A673 (cell line): Measurements from ENCODE around the gene FSIP1. TPM values are rescaled to one million over a fixed set of nuclear protein-coding genes. Genes with fewer than 3 reads are reported as not detected.

ENCODE experiments used
- BruUV-seq: library from RNA; stranded (reverse); fragments of 400-500 nt; replicated peaks from 2 replicates; lab custom pipeline; 2021; lab: Mats Ljungman, UMichigan
- CTCF ChIA-PET: fragments of 300-600 bp; sonication (Branson Sonifier 250); formaldehyde crosslinking; loops from one replicate; lab custom pipeline; 2022; ENCODE audit warnings: antibody characterized with exemption; lab: Charles Lee
- POLR2A ChIA-PET: fragments of 300-600 bp; sonication (Branson Sonifier 250); formaldehyde crosslinking; loops from one replicate; lab custom pipeline; 2022; ENCODE audit warnings: antibody characterized with exemption; ENCODE audit not compliant: low non-redundant PET; lab: Charles Lee
- DNase-seq: peaks from one replicate; pipeline ENCODE4 v3.0.0-alpha.2; 2015; ENCODE audit warnings: low spot score
- H3K27ac ChIP-seq: fragments of 200-600 bp; sonication (generic); 2 replicates; pipeline ENCODE4 v1.5.1; 2016; ENCODE audit warnings: mixed run types, low read depth, mild to moderate bottlenecking, mixed read lengths, antibody characterized with exemption, low read length; ENCODE audit not compliant: poor library complexity, severe bottlenecking
- H3K27me3 ChIP-seq: fragments of 200-600 bp; sonication (generic); replicated peaks from 2 replicates; pipeline ENCODE4 v1.6.1; 2017; ENCODE audit warnings: mixed run types, low read depth, mild to moderate bottlenecking, mixed read lengths, antibody characterized with exemption, low read length; ENCODE audit not compliant: insufficient read depth, poor library complexity
- H3K36me3 ChIP-seq: fragments of 200-600 bp; sonication (generic); 2 replicates; pipeline ENCODE4 v1.6.1; 2016; ENCODE audit warnings: mixed run types, mild to moderate bottlenecking, mixed read lengths, antibody characterized with exemption, low read length; ENCODE audit not compliant: insufficient read depth, poor library complexity, severe bottlenecking
- H3K4me1 ChIP-seq: fragments of 200-600 bp; sonication (generic); 2 replicates; pipeline ENCODE4 v1.6.1; 2017; ENCODE audit warnings: mixed run types, mild to moderate bottlenecking, mixed read lengths, antibody characterized with exemption, low read length; ENCODE audit not compliant: insufficient read depth, poor library complexity, severe bottlenecking
- H3K4me3 ChIP-seq: fragments of 200-600 bp; sonication (generic); 2 replicates; pipeline ENCODE4 v1.5.1; 2016; ENCODE audit warnings: low read depth, mixed run types, mild to moderate bottlenecking, mixed read lengths, low read length; ENCODE audit not compliant: poor library complexity, severe bottlenecking
- H3K9me3 ChIP-seq: fragments of 200-600 bp; sonication (generic); 2 replicates; pipeline ENCODE4 v1.6.1; 2016; ENCODE audit warnings: mixed run types, low read depth, mild to moderate bottlenecking, mixed read lengths, antibody characterized with exemption, low read length; ENCODE audit not compliant: poor library complexity, severe bottlenecking
- EZH2 ChIP-seq: fragments of 200-600 bp; sonication (generic); IDR thresholded peaks from 2 replicates; pipeline ENCODE4 v1.6.1; 2017; ENCODE audit warnings: borderline replicate concordance, low read depth, mild to moderate bottlenecking, mixed read lengths, antibody characterized with exemption, low read length; ENCODE audit not compliant: poor library complexity, severe bottlenecking
- intact Hi-C: fragments of 100-400 bp; cut with micrococcal nuclease; formaldehyde crosslinking; loops from one replicate; pipeline ENCODE4 v1.10.0; 2022; ENCODE audit not compliant: unreplicated experiment
- total RNA-seq: library from RNA; stranded (reverse); gene quantifications from 2 replicates; pipeline ENCODE4 v1.2.3, GENCODE V29; 2021
- TF ChIP-seq, protein P1 (sequence below): fragments of 300-800, 200-600 bp; sonication (generic); conservative IDR thresholded peaks from 2 replicates; pipeline ENCODE4 v1.5.1; 2017; ENCODE audit warnings: low read depth, mild to moderate bottlenecking, antibody characterized with exemption, low read length, moderate library complexity, mixed read lengths

Gene FSIP1
- total RNA-seq, 1 experiment from 2014 or later: 0.37 TPM

DNA sequence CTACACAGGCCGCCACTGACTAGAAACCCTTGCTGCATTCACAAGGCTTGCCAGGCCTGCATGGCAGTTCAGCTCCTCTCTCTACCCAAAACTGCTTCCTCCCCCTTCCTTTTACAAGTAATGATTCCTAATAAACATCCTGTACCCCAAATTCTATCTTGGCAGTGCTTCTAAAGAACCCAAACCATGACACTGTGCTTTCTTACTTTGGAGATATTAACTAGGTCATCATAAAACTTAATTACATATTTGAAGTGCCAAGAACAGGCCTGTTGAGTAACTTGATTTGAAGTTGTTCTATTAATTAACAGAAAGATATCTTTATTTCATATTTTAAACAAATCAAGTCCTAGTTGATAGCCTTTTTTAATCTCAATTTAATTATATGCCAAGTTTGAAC is 113.4 kb downstream of the FSIP1 start:
- H3K4me3 ChIP-seq: no peak overlapping the region
- ChIA-PET POLR2A (no interaction called here), CTCF (no interaction called here)
- no TSS peak for BruUV-seq
- no peak overlapping the region for H3K27ac ChIP-seq
- no peaks in the 10 kb centered on the region for H3K36me3 ChIP-seq
- no peak for DNase-seq
- no peak for TF ChIP-seq EZH2
- TF ChIP-seq, protein P1, sequence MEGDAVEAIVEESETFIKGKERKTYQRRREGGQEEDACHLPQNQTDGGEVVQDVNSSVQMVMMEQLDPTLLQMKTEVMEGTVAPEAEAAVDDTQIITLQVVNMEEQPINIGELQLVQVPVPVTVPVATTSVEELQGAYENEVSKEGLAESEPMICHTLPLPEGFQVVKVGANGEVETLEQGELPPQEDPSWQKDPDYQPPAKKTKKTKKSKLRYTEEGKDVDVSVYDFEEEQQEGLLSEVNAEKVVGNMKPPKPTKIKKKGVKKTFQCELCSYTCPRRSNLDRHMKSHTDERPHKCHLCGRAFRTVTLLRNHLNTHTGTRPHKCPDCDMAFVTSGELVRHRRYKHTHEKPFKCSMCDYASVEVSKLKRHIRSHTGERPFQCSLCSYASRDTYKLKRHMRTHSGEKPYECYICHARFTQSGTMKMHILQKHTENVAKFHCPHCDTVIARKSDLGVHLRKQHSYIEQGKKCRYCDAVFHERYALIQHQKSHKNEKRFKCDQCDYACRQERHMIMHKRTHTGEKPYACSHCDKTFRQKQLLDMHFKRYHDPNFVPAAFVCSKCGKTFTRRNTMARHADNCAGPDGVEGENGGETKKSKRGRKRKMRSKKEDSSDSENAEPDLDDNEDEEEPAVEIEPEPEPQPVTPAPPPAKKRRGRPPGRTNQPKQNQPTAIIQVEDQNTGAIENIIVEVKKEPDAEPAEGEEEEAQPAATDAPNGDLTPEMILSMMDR: no peak
- no peaks in the 10 kb centered on the region for H3K27me3 ChIP-seq
- no peaks in the 10 kb centered on the region for H3K9me3 ChIP-seq
- intact Hi-C loops: no loop called here
- no peaks in the 10 kb centered on the region for H3K4me1 ChIP-seq

DNA sequence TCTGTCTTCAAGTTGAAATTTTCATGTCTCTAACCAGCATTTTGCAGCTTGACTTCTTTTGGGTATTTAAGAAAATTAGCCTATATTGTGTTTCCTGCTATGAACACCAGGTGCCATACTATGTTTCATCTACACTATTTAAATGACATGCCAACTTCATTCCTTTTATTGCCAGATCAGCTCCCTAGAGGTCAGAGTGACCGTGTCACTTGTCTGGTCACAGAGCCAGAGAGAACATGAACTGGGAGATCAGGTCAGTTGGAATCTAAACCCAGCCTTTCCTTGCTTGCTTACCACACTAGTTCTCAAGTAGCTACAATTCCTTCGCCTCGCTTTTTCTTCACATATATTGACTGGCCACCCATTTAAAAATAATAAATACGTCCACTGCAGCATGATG is 114.2 kb downstream of the FSIP1 start:
- H3K4me3 ChIP-seq: no peak overlapping the region
- H3K36me3 ChIP-seq: no peaks in the 10 kb centered on the region
- H3K27ac ChIP-seq: no peak overlapping the region
- DNase-seq: no peak
- intact Hi-C loops: no loop called here
- no peaks in the 10 kb centered on the region for H3K9me3 ChIP-seq
- POLR2A ChIA-PET: no interaction called here
- CTCF ChIA-PET: no interaction called here
- no peaks in the 10 kb centered on the region for H3K27me3 ChIP-seq
- TF ChIP-seq, protein P1: no peak
- no peak for TF ChIP-seq EZH2
- H3K4me1 ChIP-seq: no peaks in the 10 kb centered on the region
- BruUV-seq: no TSS peak

DNA sequence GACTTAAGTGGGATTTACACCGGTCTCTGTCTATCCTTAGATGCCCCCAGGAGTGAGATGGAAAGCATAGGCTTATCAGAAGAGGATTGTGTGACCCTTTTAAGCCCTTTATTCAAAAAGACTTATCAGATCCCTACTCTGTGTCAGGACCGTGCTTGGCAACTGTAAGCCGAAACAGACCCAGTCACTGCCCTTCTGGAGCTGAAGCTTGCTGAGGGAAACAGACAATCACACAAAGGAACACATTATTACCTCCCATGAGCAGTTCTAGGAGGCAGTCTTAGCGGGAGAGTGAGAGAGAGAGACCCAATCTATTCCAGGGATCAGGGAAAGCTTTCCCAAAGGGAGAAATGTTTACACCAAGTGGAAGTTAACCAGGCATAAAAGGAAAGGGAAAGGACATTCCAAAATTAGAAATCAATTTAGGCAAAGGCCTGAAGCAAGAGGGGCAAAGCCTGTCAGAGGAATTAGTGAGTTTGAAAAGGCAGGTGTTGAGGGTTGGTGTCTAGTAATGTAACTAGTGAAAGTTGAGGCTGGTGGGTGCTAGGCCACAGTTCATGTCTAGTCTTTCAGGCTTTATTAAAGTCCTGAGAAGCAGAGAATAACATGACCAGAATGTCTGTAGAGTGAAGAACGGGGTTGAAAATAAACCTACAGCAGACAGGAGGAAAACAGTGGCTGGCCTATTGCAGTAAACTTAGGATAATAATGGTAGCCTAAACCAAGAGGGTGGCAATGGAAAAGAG is 115.1 kb downstream of the FSIP1 start:
- Histone ChIP-seq H3K27me3 (no peaks in the 10 kb centered on the region), H3K4me3 (no peak overlapping the region), H3K4me1 (no peaks in the 10 kb centered on the region), H3K36me3 (no peaks in the 10 kb centered on the region), H3K9me3 (no peaks in the 10 kb centered on the region), H3K27ac (no peak overlapping the region)
- BruUV-seq: no TSS peak
- CTCF ChIA-PET: no interaction called here
- intact Hi-C loops: no loop called here
- TF ChIP-seq, protein P1: no peak
- no peak for TF ChIP-seq EZH2
- no peak for DNase-seq
- POLR2A ChIA-PET: no interaction called here
